Measurements from ENCODE around the gene LMO1.

DNA sequence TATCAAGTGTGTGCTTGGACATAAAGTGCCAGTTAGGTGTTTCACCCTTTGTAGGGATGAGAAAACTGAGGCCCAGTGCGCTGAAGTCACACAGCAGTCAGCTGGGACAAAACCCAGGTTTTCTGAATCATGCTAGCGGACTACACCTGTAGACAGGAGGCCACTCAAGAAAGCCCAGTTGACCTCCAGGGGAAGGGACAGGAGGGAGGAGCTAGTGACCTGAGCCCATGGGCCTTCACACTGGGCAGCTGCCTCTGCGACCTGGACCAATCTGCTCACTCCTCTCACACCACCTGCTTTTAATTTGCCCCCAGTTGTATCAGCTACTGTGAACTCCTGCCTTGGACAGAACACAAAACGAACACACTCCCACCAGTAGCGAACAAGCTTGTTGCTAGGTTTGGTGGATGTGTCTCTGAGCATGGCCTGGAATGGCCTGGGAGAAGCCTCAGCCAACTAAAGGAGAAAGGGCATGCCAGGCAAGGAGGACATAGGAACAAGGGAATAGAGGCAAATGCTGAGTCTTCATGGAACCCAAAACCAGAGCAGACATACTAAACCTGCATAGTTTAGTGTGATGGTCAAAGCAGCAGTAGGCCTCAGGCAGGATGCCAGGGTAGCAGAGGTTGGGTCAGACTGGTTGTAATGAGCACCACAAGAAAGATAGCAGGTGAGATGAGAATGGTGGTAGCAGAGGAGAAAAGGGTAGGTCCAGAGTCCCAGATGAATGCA is 7.2 kb downstream of the LMO1 start:
- TF ChIP-seq CREB1 (IDR thresholded peaks at IDR 0.05; ENCODE audit: low read depth) (no peak), RAD21 (IDR thresholded peaks at IDR 0.05; ENCODE audit: low read depth) (no peak)
- TF ChIP-seq, protein P1, sequence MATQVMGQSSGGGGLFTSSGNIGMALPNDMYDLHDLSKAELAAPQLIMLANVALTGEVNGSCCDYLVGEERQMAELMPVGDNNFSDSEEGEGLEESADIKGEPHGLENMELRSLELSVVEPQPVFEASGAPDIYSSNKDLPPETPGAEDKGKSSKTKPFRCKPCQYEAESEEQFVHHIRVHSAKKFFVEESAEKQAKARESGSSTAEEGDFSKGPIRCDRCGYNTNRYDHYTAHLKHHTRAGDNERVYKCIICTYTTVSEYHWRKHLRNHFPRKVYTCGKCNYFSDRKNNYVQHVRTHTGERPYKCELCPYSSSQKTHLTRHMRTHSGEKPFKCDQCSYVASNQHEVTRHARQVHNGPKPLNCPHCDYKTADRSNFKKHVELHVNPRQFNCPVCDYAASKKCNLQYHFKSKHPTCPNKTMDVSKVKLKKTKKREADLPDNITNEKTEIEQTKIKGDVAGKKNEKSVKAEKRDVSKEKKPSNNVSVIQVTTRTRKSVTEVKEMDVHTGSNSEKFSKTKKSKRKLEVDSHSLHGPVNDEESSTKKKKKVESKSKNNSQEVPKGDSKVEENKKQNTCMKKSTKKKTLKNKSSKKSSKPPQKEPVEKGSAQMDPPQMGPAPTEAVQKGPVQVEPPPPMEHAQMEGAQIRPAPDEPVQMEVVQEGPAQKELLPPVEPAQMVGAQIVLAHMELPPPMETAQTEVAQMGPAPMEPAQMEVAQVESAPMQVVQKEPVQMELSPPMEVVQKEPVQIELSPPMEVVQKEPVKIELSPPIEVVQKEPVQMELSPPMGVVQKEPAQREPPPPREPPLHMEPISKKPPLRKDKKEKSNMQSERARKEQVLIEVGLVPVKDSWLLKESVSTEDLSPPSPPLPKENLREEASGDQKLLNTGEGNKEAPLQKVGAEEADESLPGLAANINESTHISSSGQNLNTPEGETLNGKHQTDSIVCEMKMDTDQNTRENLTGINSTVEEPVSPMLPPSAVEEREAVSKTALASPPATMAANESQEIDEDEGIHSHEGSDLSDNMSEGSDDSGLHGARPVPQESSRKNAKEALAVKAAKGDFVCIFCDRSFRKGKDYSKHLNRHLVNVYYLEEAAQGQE (IDR thresholded peaks at IDR 0.05; ENCODE audit: low read depth), result no peak

All from Ishikawa (cell line).